HL-60 (cell line): ENCODE measurements around the gene MIPOL1.

Source experiments
- POLR2AphosphoS5 ChIP-seq: IDR thresholded peaks from 2 replicates; pipeline ENCODE4 v1.6.1; 2012; ENCODE audit warnings: low read depth
- SPI1 ChIP-seq: IDR thresholded peaks from 2 replicates; pipeline ENCODE4 v1.6.1; 2012; ENCODE audit warnings: low read depth, mild to moderate bottlenecking, borderline replicate concordance
- TF ChIP-seq, protein P1 (sequence below): IDR thresholded peaks from one replicate; pipeline ENCODE4 v1.5.1; 2011; ENCODE audit warnings: low read length, control low read depth, inconsistent platforms; ENCODE audit not compliant: insufficient read depth
- TF ChIP-seq, protein P2 (sequence below): IDR thresholded peaks from 2 replicates; pipeline ENCODE4 v1.6.1; 2012; ENCODE audit warnings: low read depth; ENCODE audit not compliant: insufficient replicate concordance

DNA sequence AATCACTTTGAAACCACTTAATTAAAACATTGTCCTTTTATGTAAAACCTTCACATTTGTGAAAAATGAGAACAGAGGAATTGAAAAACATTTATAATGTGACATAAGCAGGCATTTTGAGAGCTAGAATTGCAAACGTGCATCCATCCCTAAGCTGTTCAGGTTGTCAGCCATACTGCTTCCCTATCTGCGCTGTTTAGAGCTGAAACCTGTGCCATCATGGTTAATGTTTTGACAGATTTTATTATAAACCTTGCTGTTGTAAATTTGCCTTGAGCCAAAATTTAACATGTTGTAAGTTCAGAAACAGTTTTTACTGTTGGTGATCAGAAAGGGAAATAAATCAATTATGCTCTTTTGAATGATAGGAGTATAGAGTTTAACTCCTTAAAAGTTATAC is 365.5 kb downstream of the MIPOL1 start:
- TF ChIP-seq POLR2AphosphoS5, result no peak
- TF ChIP-seq, protein P1, sequence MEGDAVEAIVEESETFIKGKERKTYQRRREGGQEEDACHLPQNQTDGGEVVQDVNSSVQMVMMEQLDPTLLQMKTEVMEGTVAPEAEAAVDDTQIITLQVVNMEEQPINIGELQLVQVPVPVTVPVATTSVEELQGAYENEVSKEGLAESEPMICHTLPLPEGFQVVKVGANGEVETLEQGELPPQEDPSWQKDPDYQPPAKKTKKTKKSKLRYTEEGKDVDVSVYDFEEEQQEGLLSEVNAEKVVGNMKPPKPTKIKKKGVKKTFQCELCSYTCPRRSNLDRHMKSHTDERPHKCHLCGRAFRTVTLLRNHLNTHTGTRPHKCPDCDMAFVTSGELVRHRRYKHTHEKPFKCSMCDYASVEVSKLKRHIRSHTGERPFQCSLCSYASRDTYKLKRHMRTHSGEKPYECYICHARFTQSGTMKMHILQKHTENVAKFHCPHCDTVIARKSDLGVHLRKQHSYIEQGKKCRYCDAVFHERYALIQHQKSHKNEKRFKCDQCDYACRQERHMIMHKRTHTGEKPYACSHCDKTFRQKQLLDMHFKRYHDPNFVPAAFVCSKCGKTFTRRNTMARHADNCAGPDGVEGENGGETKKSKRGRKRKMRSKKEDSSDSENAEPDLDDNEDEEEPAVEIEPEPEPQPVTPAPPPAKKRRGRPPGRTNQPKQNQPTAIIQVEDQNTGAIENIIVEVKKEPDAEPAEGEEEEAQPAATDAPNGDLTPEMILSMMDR, result no peak
- TF ChIP-seq, protein P2, sequence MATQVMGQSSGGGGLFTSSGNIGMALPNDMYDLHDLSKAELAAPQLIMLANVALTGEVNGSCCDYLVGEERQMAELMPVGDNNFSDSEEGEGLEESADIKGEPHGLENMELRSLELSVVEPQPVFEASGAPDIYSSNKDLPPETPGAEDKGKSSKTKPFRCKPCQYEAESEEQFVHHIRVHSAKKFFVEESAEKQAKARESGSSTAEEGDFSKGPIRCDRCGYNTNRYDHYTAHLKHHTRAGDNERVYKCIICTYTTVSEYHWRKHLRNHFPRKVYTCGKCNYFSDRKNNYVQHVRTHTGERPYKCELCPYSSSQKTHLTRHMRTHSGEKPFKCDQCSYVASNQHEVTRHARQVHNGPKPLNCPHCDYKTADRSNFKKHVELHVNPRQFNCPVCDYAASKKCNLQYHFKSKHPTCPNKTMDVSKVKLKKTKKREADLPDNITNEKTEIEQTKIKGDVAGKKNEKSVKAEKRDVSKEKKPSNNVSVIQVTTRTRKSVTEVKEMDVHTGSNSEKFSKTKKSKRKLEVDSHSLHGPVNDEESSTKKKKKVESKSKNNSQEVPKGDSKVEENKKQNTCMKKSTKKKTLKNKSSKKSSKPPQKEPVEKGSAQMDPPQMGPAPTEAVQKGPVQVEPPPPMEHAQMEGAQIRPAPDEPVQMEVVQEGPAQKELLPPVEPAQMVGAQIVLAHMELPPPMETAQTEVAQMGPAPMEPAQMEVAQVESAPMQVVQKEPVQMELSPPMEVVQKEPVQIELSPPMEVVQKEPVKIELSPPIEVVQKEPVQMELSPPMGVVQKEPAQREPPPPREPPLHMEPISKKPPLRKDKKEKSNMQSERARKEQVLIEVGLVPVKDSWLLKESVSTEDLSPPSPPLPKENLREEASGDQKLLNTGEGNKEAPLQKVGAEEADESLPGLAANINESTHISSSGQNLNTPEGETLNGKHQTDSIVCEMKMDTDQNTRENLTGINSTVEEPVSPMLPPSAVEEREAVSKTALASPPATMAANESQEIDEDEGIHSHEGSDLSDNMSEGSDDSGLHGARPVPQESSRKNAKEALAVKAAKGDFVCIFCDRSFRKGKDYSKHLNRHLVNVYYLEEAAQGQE, result no peak
- TF ChIP-seq SPI1, result no peak
